IPS-18a (cell line): ENCODE data around the gene ALG9.
"Not testable (repeated sequence)": the region's sequence is repeated elsewhere in the genome, so short reads cannot be mapped to it uniquely, and the experiment has no call there.

Experiments used
- H3K27ac ChIP-seq: one replicate; pipeline ENCODE4 v1.5.1; 2013; ENCODE audit warnings: low read length
- H3K27me3 ChIP-seq: one replicate; pipeline ENCODE4 v1.6.1; 2013; ENCODE audit warnings: mild to moderate bottlenecking, low read length; ENCODE audit not compliant: control insufficient read depth, insufficient read depth
- H3K36me3 ChIP-seq: one replicate; pipeline ENCODE4 v1.6.1; 2013; ENCODE audit warnings: low read depth, low read length; ENCODE audit not compliant: control insufficient read depth
- H3K4me1 ChIP-seq: one replicate; pipeline ENCODE4 v1.6.1; 2013; ENCODE audit warnings: low read depth, low read length; ENCODE audit not compliant: control insufficient read depth
- H3K4me3 ChIP-seq: one replicate; pipeline ENCODE4 v1.5.1; 2013; ENCODE audit warnings: low read length
- H3K9ac ChIP-seq: one replicate; pipeline ENCODE4 v1.6.1; 2013; ENCODE audit warnings: mild to moderate bottlenecking, low read length, moderate library complexity
- H3K9me3 ChIP-seq: one replicate; pipeline ENCODE4 v1.6.1; 2013; ENCODE audit warnings: low read depth, low read length; ENCODE audit not compliant: control insufficient read depth

ALG9 gene

DNA sequence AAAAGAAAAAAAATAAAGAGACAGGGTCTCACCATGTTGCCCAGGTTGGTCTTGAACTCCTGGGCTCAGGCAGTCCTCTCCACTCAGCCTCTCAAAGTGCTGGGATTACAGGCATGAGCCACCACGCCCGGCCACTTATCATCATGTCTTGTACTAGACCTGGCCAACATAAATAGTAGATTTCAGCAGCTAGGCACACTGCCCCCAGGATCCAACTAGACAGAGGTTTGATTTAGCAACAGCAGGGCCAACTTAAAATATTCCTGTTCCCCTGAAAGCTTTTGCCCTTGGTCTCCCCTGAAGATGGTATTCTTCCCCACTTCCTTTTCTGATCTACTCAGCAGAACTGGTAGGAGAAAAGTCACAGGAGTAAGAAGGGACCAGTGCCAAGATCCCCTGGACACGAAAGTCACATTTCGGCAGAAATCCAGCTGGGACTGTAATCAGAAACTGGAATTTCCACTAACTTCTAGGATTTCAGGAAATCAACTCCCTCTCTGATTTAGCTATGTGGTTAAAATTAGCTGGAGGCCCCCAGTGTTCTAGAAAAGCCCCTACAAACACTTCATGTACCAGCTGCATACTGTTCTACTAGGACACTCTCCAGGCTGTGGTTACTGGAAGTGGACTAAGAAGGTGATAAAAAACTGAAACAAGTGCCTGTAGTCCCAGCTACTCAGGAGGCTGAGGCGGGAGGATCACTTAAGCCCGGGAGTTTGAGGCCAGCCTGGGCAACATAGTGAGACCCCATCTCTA lies 96.2 kb downstream of the ALG9 start:
- H3K27ac ChIP-seq: no peak overlapping the region
- H3K27me3 ChIP-seq: no peaks in the 10 kb centered on the region
- H3K9me3 ChIP-seq: no peaks in the 10 kb centered on the region
- H3K4me1 ChIP-seq: peaks cover 10% of the 10 kb centered on the region
- no peak overlapping the region for H3K9ac ChIP-seq
- no peak overlapping the region for H3K4me3 ChIP-seq
- H3K36me3 ChIP-seq: no peaks in the 10 kb centered on the region

DNA sequence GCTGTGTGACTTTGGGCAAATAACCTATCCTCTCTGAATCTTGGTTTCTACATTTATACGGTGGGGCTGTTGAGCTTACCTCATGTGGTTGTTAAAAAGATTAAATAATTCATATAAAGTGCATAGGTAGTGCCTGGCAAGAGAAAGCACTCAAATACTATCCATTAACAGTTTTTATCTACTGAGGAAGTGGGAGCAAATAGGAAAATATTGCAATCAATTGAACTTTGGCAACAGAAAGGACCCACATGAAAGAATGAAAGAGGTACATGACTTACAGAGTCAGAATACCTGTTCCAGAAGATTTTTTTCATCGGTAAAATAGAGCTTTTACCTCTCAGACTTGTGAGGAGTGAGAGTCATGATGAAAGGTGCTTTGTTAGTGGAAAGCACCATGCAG lies 98.8 kb downstream of the ALG9 start:
- H3K27ac ChIP-seq: no peak overlapping the region
- H3K9me3 ChIP-seq: no peaks in the 10 kb centered on the region
- H3K4me1 ChIP-seq: peaks cover 10% of the 10 kb centered on the region
- no peak overlapping the region for H3K4me3 ChIP-seq
- H3K36me3 ChIP-seq: no peaks in the 10 kb centered on the region
- no peak overlapping the region for H3K9ac ChIP-seq
- H3K27me3 ChIP-seq: no peaks in the 10 kb centered on the region

DNA sequence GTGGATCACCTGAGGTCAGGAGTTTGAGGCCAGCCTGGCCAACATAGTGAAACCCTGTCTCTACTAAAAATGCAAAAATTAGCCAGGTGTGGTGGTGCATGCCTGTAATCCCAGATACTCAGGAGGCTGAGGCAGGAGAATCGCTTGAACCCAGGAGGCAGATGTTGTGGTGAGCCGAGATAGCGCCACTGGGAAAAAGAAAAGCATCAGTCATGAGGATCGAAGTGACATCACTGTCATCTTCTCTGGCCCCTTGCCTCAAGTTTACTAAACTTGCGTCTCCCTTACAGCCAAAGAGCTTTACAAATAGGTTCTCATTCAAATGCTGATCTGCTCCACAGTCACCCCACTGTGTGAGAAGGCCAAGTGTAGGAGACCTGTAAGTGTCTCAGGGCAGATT lies 100.2 kb downstream of the ALG9 start:
- H3K27ac ChIP-seq, H3K4me3 ChIP-seq, H3K9me3 ChIP-seq, H3K27me3 ChIP-seq, H3K9ac ChIP-seq, H3K36me3 ChIP-seq: not testable (repeated sequence)
- peaks cover 14% of the 10 kb centered on the region for H3K4me1 ChIP-seq

DNA sequence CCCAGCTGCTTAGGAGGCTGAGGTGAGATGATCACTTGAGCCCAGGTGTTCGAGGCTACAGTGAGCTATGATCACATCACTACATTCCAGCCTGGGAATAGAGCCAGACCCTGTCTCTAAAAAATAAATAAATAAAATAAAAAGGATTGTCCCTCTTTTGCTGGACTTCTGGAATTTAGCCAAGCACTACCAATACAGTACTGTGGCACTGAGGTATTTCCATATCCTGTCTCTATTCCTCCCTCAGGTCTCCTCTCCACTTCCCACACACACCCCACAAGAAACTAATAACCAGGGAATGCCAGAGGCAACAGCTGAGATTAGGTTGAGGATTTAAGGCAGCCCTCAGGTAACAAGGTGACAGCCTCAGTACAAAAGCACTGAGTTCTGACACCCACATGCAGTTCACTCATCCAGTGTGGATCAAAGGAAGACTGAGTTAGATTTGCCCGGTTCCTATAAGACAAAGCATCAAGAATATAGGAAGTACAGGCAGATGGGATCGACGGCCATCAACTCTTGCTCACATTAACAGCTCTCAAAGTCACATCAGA lies 100.7 kb downstream of the ALG9 start:
- Histone ChIP-seq H3K27ac (no peak overlapping the region), H3K36me3 (no peaks in the 10 kb centered on the region), H3K4me3 (no peak overlapping the region), H3K9ac (no peak overlapping the region), H3K4me1 (peaks cover 14% of the 10 kb centered on the region), H3K27me3 (no peaks in the 10 kb centered on the region), H3K9me3 (no peaks in the 10 kb centered on the region)

DNA sequence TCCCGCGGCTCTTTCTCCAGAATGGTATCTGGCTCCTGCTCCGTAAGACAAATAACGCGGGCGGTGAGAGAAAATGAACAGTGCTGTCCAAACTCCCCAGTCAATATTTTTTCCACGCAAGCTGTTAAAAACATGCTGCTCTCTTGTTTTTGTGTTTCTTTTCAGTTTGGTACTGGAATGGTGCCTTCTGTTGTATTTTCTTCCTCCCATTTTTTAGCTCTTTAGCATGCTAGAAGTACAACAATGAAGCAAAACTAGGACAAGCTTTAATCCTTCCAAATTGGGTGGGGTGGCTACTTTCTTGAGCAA lies 104.6 kb downstream of the ALG9 start:
- H3K27ac ChIP-seq: peak overlapping the region; percentile 91
- H3K27me3 ChIP-seq: no peaks in the 10 kb centered on the region
- H3K9me3 ChIP-seq: no peaks in the 10 kb centered on the region
- H3K36me3 ChIP-seq: peaks cover 28% of the 10 kb centered on the region
- peak overlapping the region; percentile 78 for H3K9ac ChIP-seq
- H3K4me3 ChIP-seq: peak overlapping the region; percentile 77
- H3K4me1 ChIP-seq: peaks cover 28% of the 10 kb centered on the region

DNA sequence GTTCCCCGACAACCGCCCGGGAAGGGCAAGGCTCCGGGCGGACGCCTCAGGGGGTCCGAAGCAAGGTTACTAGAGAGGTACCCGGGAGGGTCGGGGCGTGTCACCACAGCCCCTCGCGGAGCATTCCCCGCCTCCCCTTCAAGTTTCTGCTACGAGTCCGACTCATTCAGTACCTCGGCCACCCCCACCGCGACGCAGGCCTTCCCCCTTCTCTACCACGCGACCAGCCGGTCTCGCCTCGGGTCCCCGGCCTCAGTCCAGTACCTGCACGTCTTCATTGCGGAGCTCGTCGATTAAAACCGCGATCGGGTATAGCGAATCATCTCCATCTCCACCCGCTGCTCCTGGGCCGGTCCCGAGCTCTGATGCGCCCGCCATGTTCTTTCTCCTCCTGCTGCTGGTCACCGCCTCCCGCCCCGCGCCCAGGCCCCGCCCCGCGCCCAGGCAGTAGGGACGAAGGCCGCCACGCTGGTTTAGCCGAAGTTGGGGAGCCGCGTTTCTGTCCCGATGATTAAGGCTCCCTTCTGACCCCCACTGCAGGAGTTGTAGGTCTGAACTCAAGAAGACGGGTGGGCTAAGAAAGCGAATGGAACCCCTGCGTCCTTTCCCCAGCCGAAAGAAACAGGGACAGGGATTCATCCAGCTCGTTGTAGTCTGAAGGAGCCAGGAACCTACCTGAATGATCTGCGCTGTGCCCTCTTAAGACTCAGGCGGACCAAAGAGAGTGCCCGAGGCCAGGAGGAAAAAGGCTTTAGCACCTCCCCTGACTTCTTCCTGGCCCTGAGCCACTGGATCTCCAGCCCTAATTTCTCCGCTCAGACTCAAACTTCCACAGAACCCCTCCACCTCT lies 105.2 kb downstream of the ALG9 start, which contains the start of gene PPP2R1B:
PPP2R1B (minus strand) TSS at position 406 of the 850 bp plus-strand sequence; CDS start at position 378, 28 bp downstream.
- Histone ChIP-seq H3K9me3 (no peaks in the 10 kb centered on the region), H3K9ac (peak within 1 kb of the TSS; percentile 78), H3K27ac (peak within 1 kb of the TSS; percentile 91), H3K36me3 (peaks cover 34% of the 10 kb centered on the region), H3K4me1 (peaks cover 23% of the 10 kb centered on the region), H3K4me3 (peak within 1 kb of the TSS; percentile 77), H3K27me3 (no peaks in the 10 kb centered on the region)

DNA sequence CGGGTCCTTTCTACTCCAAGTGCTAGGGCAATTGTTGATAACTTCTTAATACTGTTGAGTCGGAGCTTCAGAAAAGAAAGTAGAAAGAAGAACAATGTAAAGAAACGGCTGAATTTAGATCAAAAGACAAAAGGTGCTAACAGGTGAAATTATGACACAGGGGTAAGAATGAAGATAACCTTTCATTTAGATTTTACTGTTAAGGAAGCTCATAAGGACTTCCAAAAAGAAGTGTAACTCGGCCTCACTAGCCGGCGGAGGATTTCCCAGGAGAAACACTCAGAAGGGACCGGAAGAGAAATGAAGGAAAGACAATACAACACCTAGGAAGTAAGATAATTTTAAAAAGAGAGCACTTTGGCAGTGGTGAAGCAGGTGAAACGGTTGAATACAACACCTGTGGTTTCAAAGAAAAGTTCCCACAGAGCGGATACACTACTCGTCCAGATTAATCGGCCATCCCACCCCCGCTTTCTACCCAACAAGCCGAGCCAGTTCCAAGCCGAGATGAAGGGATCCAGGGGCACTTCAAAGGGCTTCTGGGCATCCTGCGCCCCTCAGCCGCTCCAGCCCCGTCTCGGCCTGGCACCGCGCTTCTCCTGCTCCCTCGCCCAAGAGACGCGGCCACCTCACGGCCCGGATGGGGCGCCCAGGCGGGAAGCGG lies 105.9 kb downstream of the ALG9 start:
- H3K4me3 ChIP-seq: peak overlapping the region; percentile 77
- no peaks in the 10 kb centered on the region for H3K27me3 ChIP-seq
- H3K4me1 ChIP-seq: peaks cover 20% of the 10 kb centered on the region
- peaks cover 41% of the 10 kb centered on the region for H3K36me3 ChIP-seq
- no peak overlapping the region for H3K27ac ChIP-seq
- H3K9me3 ChIP-seq: no peaks in the 10 kb centered on the region
- peak overlapping the region; percentile 78 for H3K9ac ChIP-seq

DNA sequence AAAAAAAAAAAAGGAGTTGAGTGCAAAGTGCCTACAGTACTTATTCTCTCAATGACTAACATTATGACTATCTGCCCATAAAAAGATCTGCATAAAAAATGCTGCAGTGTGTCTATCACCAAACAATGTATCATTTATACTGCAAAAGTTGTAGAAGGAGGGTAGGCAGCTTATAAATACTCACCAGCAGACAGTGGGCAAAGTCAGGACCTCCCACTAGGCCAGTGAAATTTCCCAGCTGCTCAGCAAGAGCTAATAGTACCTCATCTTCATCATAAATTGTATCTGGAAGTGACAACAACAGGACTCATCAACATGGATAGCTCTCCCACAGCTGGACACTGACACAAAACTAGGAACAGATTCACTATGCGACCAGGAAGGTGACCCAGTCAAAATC lies 106.8 kb downstream of the ALG9 start:
- H3K36me3 ChIP-seq: peaks cover 50% of the 10 kb centered on the region
- no peak overlapping the region for H3K27ac ChIP-seq

DNA sequence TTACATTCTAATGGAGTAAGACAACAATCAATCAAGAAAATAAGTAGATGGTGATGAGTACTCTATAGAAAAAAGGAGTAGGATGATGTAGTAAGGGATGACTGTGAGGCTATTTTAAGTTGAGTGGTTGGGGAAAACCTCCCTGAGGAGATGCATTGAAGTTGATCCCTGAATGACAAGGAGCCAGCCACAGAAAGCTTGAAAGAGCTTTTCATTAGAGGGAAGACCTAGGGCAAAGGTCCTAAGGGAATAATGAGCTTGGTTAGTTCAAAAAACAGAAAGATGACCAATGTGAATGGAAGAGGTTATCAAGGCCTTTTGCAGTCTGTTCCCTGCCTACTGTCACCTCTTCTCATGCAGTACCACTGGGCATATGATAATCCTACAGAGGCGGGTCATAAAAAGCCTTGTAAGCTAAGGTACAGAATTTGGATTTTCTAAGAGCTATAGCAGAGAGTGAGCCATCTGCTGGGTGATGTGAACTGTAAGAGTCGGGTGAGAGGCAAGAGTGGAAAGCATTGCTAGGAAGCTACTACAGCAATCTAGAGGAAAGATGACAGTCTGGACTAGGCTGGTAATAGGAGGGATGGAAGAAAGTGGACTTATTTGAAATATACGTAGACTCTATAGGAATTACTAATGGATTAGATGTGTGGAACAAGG lies 108.3 kb downstream of the ALG9 start:
- H3K27me3 ChIP-seq: no peaks in the 10 kb centered on the region
- no peak overlapping the region for H3K9ac ChIP-seq
- H3K27ac ChIP-seq: no peak overlapping the region
- H3K36me3 ChIP-seq: peaks cover 64% of the 10 kb centered on the region
- no peaks in the 10 kb centered on the region for H3K9me3 ChIP-seq
- peaks cover 20% of the 10 kb centered on the region for H3K4me1 ChIP-seq
- H3K4me3 ChIP-seq: no peak overlapping the region

More for the DNA sequence above, 106.8 kb downstream of the ALG9 start:
- Histone ChIP-seq H3K9me3 (no peaks in the 10 kb centered on the region), H3K4me3 (peak overlapping the region; percentile 77), H3K9ac (no peak overlapping the region), H3K4me1 (peaks cover 20% of the 10 kb centered on the region), H3K27me3 (no peaks in the 10 kb centered on the region)

DNA sequence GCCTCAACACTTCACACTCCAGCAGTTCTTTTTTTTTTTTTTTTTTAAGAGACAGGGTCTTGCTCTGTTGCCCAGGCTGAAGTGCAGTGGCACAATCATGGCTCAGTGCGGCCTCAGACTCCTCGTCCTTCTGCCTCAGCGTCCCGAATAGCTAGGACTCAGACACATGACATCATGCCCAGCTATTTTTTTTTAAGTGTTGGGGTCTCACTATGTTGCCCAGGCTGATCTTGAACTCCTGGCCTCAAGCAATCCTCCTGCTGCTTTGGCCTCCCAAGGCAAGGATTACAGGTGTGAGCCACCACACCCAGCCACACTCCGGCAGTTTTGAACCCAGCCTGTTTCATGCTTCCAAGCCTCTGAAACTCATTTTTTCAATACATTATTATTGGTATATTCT lies 108.9 kb downstream of the ALG9 start:
- Histone ChIP-seq H3K4me1 (peaks cover 20% of the 10 kb centered on the region), H3K9ac (no peak overlapping the region), H3K9me3 (no peaks in the 10 kb centered on the region), H3K27ac (no peak overlapping the region), H3K36me3 (peaks cover 69% of the 10 kb centered on the region), H3K27me3 (no peaks in the 10 kb centered on the region), H3K4me3 (no peak overlapping the region)

DNA sequence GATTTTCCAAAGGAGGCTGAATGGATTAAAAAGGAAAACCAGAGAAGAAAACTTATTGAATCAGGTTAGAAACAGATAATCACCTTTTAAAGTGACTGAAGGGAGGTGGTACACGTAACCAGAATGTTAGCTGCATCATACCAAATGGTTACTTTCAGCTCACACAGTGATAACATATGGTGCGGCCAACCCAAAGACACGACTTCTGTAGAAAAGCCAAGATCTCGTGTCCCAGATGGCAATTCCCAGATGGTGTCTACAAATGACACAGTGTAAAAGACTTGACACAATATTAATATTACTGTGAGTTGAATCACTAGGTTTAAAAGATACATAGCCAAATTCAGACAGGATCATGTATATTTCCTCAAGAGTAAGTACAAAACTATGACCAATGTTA lies 110.3 kb downstream of the ALG9 start:
- Histone ChIP-seq H3K36me3 (peaks cover 76% of the 10 kb centered on the region), H3K4me1 (peaks cover 15% of the 10 kb centered on the region), H3K4me3 (no peak overlapping the region), H3K27me3 (no peaks in the 10 kb centered on the region), H3K9me3 (no peaks in the 10 kb centered on the region), H3K27ac (no peak overlapping the region), H3K9ac (no peak overlapping the region)
